Measurements from ENCODE around the gene KIF5C.

The KIF5C gene

DNA sequence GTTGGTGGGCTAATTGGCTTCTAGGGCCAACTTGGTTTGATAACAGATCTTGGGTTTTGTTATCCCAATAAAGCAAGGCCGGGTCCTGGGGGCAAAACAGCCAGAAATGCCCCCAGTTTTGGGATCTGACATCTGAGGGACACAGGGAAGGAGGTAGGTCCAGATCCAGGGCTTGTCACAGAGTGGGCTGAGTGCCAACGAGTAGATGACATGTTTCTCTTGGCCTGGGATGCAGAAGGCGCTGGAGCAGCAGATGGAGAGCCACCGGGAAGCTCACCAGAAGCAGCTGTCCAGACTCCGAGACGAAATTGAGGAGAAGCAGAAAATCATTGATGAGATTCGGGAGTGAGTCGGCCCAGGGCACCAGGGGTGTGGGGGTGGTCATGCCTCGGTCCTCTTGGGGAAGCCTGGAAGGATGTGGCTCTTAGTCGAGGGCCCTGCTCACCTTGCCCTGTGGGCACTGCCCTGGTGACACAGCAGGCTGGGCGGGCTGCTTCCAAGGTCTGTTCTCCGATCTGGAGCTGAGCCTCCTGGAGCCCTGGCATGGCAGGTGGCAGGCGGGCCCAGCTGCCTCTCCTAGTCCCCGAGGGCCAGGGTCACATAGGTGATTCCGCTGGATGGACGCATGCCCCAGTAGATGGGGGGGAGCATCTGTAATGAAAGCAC lies 123.3 kb downstream of the KIF5C start:
- H3K4me3 ChIP-seq (ENCODE audit: severe bottlenecking) = no peak overlapping the region
- no peaks in the 10 kb centered on the region for H3K4me1 ChIP-seq (ENCODE audit: insufficient read depth, poor library complexity, severe bottlenecking)
- H3K27ac ChIP-seq (ENCODE audit: poor library complexity, severe bottlenecking) = no peak overlapping the region
- TF ChIP-seq, protein P1, sequence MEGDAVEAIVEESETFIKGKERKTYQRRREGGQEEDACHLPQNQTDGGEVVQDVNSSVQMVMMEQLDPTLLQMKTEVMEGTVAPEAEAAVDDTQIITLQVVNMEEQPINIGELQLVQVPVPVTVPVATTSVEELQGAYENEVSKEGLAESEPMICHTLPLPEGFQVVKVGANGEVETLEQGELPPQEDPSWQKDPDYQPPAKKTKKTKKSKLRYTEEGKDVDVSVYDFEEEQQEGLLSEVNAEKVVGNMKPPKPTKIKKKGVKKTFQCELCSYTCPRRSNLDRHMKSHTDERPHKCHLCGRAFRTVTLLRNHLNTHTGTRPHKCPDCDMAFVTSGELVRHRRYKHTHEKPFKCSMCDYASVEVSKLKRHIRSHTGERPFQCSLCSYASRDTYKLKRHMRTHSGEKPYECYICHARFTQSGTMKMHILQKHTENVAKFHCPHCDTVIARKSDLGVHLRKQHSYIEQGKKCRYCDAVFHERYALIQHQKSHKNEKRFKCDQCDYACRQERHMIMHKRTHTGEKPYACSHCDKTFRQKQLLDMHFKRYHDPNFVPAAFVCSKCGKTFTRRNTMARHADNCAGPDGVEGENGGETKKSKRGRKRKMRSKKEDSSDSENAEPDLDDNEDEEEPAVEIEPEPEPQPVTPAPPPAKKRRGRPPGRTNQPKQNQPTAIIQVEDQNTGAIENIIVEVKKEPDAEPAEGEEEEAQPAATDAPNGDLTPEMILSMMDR (IDR thresholded peaks at IDR 0.05; ENCODE audit: poor library complexity, severe bottlenecking) = no peak
- no peaks in the 10 kb centered on the region for H3K27me3 ChIP-seq (ENCODE audit: insufficient read depth, poor library complexity, severe bottlenecking)
- DNase-seq (ENCODE audit: low spot score) (no peak), ATAC-seq (ENCODE audit: low read depth) (no peak)
- H3K9me3 ChIP-seq (ENCODE audit: severe bottlenecking) = no peaks in the 10 kb centered on the region
- H3K36me3 ChIP-seq (ENCODE audit: low read depth) = no peaks in the 10 kb centered on the region

DNA sequence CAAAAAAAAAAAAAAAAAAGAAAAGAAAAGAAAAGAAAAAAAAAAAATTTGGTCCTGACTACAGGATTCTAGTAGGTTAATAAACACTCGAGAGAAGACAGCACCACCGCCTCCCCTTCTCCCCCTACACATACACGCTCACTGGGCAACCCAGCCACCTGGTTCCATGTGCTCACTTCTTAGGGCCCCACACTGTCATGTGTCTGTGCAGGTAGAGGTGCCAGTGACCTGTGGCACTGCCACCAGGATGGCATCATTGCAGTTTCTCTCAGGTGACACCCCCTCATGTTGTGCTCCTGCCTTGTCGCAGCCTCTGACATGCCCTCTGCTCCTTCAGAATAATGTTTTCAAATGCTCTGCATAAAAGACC lies 123.8 kb downstream of the KIF5C start:
- no peak for DNase-seq (ENCODE audit: low spot score)
- no peak overlapping the region for H3K4me3 ChIP-seq (ENCODE audit: severe bottlenecking)
- H3K27me3 ChIP-seq (ENCODE audit: insufficient read depth, poor library complexity, severe bottlenecking) = no peaks in the 10 kb centered on the region
- H3K27ac ChIP-seq (ENCODE audit: poor library complexity, severe bottlenecking) = no peak overlapping the region
- TF ChIP-seq, protein P1 (IDR thresholded peaks at IDR 0.05; ENCODE audit: poor library complexity, severe bottlenecking) = no peak
- H3K9me3 ChIP-seq (ENCODE audit: severe bottlenecking) = no peaks in the 10 kb centered on the region
- no peaks in the 10 kb centered on the region for H3K36me3 ChIP-seq (ENCODE audit: low read depth)
- H3K4me1 ChIP-seq (ENCODE audit: insufficient read depth, poor library complexity, severe bottlenecking) = no peaks in the 10 kb centered on the region
- ATAC-seq (ENCODE audit: low read depth) = no peak

DNA sequence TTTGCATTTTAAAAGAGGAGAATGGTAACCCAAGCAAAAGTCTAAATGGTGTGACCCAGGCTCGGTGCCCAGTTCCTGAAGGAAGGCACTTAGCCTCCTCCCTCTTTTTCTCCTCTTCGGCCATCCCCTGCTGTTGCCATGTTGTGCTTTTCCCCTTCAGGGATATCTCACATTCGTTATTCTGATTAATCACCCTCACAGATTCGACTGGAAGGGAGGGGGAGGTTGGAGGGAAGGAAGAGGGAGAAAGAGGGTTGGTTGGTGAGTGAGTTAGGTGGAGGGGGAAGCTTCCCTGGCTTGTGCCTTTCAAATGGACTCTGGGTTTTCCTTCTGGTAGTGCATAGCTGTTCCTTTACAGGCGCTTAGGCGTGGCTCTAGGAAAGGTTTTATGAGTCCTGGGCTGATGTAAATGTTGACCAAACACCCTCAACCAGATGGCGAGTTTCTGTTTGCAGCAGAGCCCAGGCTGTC lies 124.5 kb downstream of the KIF5C start:
- TF ChIP-seq, protein P1 (IDR thresholded peaks at IDR 0.05; ENCODE audit: poor library complexity, severe bottlenecking) = no peak
- ATAC-seq (ENCODE audit: low read depth) = no peak
- no peaks in the 10 kb centered on the region for H3K9me3 ChIP-seq (ENCODE audit: severe bottlenecking)

DNA sequence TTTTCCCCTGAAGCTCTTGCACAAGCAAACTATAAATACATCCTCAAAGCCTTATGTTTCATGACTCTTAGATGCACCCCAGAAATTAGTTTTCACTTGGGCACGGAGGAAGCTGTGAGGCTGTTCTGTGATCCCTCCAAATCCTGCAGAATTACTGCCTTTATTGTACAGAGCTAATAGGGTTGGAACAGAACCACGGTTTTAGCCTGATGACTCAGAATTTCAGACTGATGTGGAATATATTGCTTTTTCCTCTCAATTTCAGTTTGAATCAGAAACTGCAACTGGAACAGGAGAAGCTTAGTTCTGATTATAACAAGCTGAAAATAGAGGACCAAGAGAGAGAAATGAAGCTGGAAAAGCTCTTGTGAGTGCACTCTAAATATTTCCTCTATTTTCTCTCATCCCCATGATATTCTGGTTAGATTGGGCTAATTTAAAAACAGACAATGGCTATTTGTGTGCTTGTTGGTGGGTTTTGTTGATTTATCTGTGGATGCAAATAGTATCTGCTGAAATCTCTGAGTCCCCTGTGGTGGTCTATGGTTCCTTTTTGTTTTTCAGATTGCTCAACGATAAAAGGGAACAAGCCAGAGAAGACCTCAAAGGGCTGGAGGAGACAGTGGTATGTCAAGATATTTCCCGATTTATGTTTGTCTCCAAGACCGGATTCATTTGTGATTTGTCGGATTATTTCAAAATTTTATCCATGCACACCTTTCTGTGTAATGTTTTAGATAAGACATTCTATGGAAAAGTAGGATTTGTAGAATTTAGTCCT lies 125.3 kb downstream of the KIF5C start:
- no peak overlapping the region for H3K4me3 ChIP-seq (ENCODE audit: severe bottlenecking)

More for the DNA sequence above, 124.5 kb downstream of the KIF5C start:
- H3K4me3 ChIP-seq (ENCODE audit: severe bottlenecking) = no peak overlapping the region
- no peaks in the 10 kb centered on the region for H3K36me3 ChIP-seq (ENCODE audit: low read depth)
- no peak for DNase-seq (ENCODE audit: low spot score)
- no peaks in the 10 kb centered on the region for H3K4me1 ChIP-seq (ENCODE audit: insufficient read depth, poor library complexity, severe bottlenecking)
- no peaks in the 10 kb centered on the region for H3K27me3 ChIP-seq (ENCODE audit: insufficient read depth, poor library complexity, severe bottlenecking)
- no peak overlapping the region for H3K27ac ChIP-seq (ENCODE audit: poor library complexity, severe bottlenecking)

More for the DNA sequence above, 125.3 kb downstream of the KIF5C start:
- ATAC-seq (ENCODE audit: low read depth) (no peak), DNase-seq (ENCODE audit: low spot score) (no peak)
- Histone ChIP-seq H3K27me3 (ENCODE audit: insufficient read depth, poor library complexity, severe bottlenecking) (no peaks in the 10 kb centered on the region), H3K4me1 (ENCODE audit: insufficient read depth, poor library complexity, severe bottlenecking) (no peaks in the 10 kb centered on the region), H3K9me3 (ENCODE audit: severe bottlenecking) (no peaks in the 10 kb centered on the region), H3K36me3 (ENCODE audit: low read depth) (no peaks in the 10 kb centered on the region), H3K27ac (ENCODE audit: poor library complexity, severe bottlenecking) (no peak overlapping the region)
- TF ChIP-seq, protein P1 (IDR thresholded peaks at IDR 0.05; ENCODE audit: poor library complexity, severe bottlenecking) = no peak

All from RWPE2 (cell line).